Measurements from ENCODE around the gene HTT-AS.
A peak's percentile ranks its signal among the peaks of the same experiment; 100 is the strongest.

Gene HTT-AS

DNA sequence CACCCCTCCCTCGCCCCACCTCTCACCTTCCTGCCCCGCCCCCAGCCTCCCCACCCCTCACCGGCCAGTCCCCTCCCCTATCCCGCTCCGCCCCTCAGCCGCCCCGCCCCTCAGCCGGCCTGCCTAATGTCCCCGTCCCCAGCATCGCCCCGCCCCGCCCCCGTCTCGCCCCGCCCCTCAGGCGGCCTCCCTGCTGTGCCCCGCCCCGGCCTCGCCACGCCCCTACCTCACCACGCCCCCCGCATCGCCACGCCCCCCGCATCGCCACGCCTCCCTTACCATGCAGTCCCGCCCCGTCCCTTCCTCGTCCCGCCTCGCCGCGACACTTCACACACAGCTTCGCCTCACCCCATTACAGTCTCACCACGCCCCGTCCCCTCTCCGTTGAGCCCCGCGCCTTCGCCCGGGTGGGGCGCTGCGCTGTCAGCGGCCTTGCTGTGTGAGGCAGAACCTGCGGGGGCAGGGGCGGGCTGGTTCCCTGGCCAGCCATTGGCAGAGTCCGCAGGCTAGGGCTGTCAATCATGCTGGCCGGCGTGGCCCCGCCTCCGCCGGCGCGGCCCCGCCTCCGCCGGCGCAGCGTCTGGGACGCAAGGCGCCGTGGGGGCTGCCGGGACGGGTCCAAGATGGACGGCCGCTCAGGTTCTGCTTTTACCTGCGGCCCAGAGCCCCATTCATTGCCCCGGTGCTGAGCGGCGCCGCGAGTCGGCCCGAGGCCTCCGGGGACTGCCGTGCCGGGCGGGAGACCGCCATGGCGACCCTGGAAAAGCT lies at the start of gene HTT-AS, which contains the start of gene HTT:
TSS of gene HTT-AS (minus strand) at position 461 of the 768 bp plus-strand sequence.
TSS of gene HTT (plus strand) at position 604 of the 768 bp plus-strand sequence. CDS start at position 749, 145 bp downstream.
- peak within 1 kb of the TSS; percentile 86 for H3K4me3 ChIP-seq (ENCODE audit: low read depth, low read length)
- peak; percentile 85 for DNase-seq (ENCODE audit: low read depth)

GRCh38 chr4:3123181-3123671 lies 48.9 kb upstream of the HTT-AS start:
- no peak overlapping the region for H3K4me3 ChIP-seq (ENCODE audit: low read depth, low read length)
- DNase-seq (ENCODE audit: low read depth) = no peak

- DNase-seq (ENCODE audit: low read depth) = no peak
These were observed 47.8 kb upstream of the HTT-AS start for GRCh38 chr4:3122081-3122563.

DNA sequence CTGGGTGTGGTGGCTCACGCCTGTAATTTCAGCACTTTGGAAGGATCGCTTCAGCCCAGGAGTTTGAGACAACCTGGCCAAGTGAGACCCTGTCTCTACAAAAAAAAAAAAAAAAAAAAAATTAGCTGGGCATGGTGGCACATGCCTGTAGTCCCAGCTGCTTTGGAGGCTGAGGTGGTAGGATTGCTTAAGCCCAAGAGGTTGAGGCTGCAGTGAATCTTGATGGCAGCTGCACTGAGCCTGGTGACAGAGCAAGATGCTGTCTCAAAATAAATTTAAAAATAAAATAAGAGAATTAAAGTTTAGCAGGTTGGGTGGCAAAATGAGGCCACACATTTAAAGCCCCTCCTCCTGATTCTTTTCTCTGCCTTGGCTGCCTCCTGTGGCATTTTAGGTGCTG lies 47.3 kb upstream of the HTT-AS start:
- DNase-seq (ENCODE audit: low read depth) = no peak
- H3K4me3 ChIP-seq (ENCODE audit: low read depth, low read length) = no peak overlapping the region

More at GRCh38 chr4:3122081-3122563, 47.8 kb upstream of the HTT-AS start:
- no peak overlapping the region for H3K4me3 ChIP-seq (ENCODE audit: low read depth, low read length)

- H3K4me3 ChIP-seq (ENCODE audit: low read depth, low read length) = no peak overlapping the region
- DNase-seq (ENCODE audit: low read depth) = no peak
These were observed 46.8 kb upstream of the HTT-AS start for GRCh38 chr4:3121110-3121509.

- no peak overlapping the region for H3K4me3 ChIP-seq (ENCODE audit: low read depth, low read length)
- no peak for DNase-seq (ENCODE audit: low read depth)
These were observed 45.1 kb upstream of the HTT-AS start for GRCh38 chr4:3119464-3119863.

GRCh38 chr4:3118312-3118711 lies 44.0 kb upstream of the HTT-AS start:
- no peak for DNase-seq (ENCODE audit: low read depth)
- no peak overlapping the region for H3K4me3 ChIP-seq (ENCODE audit: low read depth, low read length)

DNA sequence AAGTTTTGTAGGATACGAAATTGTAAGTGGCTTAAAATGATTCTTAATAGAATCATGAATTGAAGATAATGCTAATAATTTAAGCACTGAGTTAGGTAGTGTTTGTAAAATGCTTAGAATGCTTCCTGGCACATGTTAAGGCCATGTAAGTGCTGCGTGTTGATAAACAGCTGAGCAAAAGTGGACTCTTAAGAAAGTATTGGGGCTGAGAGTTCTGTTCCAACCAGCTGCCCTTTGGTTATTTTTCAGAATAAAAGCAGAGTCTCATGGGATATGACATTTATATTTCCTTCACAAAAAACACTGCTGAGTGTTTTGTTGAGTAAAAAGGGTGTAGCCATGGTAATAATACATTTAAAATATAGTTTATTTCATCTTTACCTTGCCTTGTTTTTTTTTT lies 42.6 kb upstream of the HTT-AS start:
- H3K4me3 ChIP-seq (ENCODE audit: low read depth, low read length) = no peak overlapping the region
- no peak for DNase-seq (ENCODE audit: low read depth)

GRCh38 chr4:3115637-3116270 lies 41.4 kb upstream of the HTT-AS start:
- no peak for DNase-seq (ENCODE audit: low read depth)
- H3K4me3 ChIP-seq (ENCODE audit: low read depth, low read length) = no peak overlapping the region

GRCh38 chr4:3114377-3114776 lies 40.0 kb upstream of the HTT-AS start:
- no peak for DNase-seq (ENCODE audit: low read depth)
- H3K4me3 ChIP-seq (ENCODE audit: low read depth, low read length) = no peak overlapping the region

DNA sequence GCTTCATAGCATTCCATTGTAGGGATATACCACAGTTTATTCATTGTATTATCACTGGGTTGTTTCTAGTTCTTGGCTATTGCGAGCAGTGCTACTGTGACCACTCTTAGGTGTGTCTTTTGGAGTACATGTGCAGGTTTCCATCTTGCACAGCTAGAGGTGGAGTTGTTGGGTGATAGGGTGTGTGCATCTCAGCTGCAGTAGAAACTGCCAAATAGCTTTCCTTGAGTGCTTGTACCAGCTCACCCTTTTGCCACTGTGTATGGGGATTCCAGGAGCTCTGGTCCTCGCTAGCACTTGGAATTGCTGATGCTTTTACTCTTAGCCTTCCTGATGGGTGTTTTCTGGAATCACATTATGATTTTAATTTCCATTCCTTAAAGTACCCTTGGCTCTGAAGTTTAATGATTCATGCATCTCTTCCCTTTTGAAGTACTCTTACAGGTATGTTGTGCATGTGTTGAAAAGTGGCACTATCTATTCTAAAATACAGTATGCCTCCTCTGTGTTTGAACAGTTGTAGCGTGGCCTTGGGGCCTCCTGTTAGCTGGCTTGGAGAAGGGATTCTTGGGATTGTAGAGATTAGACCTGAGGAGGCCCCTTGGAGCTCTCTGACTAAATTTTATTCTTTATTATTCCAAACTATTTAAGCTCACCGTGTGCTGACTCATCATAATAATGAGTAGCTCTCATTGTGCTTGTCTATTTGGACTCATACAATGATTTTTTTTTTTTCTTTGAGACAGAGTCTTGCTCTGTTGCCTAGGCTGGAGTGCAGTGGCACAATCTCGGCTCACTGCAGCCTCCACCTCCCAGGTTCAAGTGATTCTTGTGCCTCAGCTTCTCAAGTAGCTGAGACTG lies 38.5 kb upstream of the HTT-AS start:
- H3K4me3 ChIP-seq (ENCODE audit: low read depth, low read length) = no peak overlapping the region
- DNase-seq (ENCODE audit: low read depth) = no peak

GRCh38 chr4:3112201-3112600 lies 37.9 kb upstream of the HTT-AS start:
- no peak overlapping the region for H3K4me3 ChIP-seq (ENCODE audit: low read depth, low read length)
- no peak for DNase-seq (ENCODE audit: low read depth)

GRCh38 chr4:3111461-3111860 lies 37.1 kb upstream of the HTT-AS start:
- H3K4me3 ChIP-seq (ENCODE audit: low read depth, low read length) = no peak overlapping the region
- DNase-seq (ENCODE audit: low read depth) = no peak

DNA sequence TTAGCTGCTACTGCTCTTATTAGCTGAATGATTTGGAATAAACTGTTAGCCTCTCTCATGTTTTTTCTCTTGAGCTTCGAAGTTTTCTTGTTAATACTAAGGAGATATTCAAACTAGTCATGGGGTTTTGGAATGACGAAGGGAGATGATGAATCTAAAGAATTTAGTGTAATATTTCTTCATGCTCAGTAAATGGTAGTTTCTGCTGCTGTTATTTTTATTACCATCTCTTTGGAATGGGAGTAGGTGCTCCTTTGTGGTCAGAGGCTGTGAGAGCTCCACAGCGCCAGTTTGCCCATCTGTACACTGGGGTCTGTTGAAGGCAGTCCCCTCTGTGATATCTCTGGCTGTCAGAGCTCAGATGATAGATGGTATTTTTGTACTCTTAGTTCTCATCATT lies 33.9 kb upstream of the HTT-AS start:
- H3K4me3 ChIP-seq (ENCODE audit: low read depth, low read length) = no peak overlapping the region
- DNase-seq (ENCODE audit: low read depth) = no peak

- H3K4me3 ChIP-seq (ENCODE audit: low read depth, low read length) = no peak overlapping the region
- no peak for DNase-seq (ENCODE audit: low read depth)
These were observed 33.4 kb upstream of the HTT-AS start for GRCh38 chr4:3107691-3108121.

GRCh38 chr4:3107271-3107670 lies 32.9 kb upstream of the HTT-AS start:
- DNase-seq (ENCODE audit: low read depth) = no peak
- no peak overlapping the region for H3K4me3 ChIP-seq (ENCODE audit: low read depth, low read length)

DNA sequence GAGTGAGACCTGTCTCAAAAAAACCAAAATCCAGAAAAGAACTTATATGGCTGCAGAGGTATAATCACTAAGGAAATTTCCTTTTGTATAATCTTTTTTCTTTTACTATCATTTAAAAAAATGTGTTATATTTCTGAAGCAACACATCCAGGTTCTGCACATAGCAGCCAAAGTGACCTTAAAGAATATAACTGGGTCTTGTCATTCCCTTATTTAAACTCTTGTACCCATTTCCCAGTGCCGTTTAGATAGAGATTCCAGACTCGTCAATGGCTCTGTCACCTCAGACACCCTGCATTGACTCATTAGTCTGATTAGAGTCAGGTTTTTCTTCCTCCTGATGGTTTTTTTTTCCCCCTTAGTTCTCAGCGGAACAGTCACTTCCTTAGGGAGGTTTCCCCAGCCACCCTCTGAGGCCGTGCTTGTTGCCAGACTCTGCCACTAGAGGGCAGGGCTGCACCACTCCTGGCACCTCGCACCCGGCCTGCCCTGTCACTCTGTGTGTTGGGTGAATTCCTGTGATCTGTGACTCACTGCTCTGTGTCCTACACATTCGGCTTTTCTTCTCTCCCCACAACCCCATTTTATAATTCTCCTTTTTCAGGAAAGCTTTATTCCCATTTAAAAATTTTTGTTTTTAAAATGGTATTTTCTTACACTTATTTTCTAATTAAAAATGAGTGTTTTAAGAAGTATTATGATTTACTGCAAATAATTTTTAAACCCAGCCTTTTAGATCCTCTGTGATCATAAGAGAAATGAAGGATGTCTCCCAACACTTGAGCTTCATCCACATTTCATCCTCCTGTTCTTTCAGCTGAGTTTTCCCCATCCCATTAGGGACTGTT lies 32.2 kb upstream of the HTT-AS start:
- no peak overlapping the region for H3K4me3 ChIP-seq (ENCODE audit: low read depth, low read length)
- peak; percentile 60 for DNase-seq (ENCODE audit: low read depth)

DNA sequence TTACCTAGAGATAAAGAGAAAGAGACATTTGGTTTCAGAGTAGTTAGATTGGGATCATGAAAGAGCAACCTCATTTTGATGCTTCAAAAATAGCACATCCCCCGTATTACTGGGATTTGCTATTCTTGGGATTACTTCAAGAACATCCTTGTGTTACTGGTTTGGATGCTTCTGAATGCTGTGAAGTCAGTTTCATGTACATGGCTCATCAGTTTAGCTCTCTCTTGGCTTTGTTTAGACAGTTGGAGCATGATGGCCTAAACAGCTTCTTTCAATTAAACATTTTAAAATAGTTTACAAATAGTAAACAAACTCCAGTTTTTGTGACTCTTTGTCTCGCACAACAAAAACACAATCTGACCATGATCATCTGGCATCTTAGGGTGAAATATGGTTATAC lies 24.0 kb upstream of the HTT-AS start:
- DNase-seq (ENCODE audit: low read depth) = no peak
- no peak overlapping the region for H3K4me3 ChIP-seq (ENCODE audit: low read depth, low read length)

GRCh38 chr4:3096202-3096601 lies 21.9 kb upstream of the HTT-AS start:
- no peak overlapping the region for H3K4me3 ChIP-seq (ENCODE audit: low read depth, low read length)
- DNase-seq (ENCODE audit: low read depth) = no peak

Measured in skeletal muscle cell (primary cell).